Measurements from ENCODE around the gene CBFA2T3. TPM values are rescaled to one million over a fixed set of nuclear protein-coding genes. Genes with fewer than 3 reads are reported as not detected.

Gene CBFA2T3
- total RNA-seq, 1 experiment from 2014 or later = not detected

DNA sequence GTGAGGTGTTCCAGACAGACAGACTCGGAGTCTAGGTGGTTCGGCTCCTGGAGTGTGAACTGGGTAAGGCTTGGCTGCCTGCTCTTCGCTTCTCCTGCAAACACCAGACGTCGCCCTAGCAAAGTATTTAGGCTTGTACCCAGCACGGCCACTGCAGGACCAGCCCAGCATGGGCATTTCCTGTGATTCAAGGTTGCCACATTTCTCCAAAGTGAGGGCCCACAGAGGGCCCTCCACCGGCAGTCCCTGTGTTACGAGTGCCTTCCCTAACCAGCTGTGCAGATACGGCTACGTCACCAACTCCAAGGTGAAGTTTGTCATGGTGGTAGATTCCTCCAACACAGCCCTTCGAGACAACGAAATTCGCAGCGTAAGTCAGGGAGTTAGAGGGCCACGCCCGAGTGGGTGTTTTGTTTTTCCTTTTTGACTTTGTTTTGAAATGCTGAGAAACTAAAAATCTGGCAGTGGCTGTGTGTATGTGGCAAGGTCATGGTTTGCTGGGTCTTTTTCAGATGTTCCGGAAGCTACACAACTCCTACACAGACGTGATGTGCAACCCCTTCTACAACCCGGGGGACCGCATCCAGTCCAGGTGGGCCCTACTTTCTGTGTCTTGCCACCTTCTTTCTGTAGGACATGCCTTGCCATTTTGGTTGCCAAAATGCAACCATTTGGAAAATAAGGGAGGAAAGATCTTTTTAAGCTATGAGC, 117.5 kb downstream of the CBFA2T3 start:
- DNase-seq (ENCODE audit: low spot score) = no peak

GRCh38 chr16:88857728-88858339, 119.2 kb downstream of the CBFA2T3 start:
- peak; percentile 72 for DNase-seq (ENCODE audit: low spot score)

- peak; percentile 93 for DNase-seq (ENCODE audit: low spot score)
Measured at GRCh38 chr16:88856828-88857727, 119.9 kb downstream of the CBFA2T3 start, which contains the start of the genes GALNS and TRAPPC2L. Gene GALNS (minus strand): TSS chr16:88856947. CDS start chr16:88856877, 70 bp downstream. Gene TRAPPC2L (plus strand): TSS chr16:88857127. CDS start chr16:88857151, 24 bp downstream.

DNA sequence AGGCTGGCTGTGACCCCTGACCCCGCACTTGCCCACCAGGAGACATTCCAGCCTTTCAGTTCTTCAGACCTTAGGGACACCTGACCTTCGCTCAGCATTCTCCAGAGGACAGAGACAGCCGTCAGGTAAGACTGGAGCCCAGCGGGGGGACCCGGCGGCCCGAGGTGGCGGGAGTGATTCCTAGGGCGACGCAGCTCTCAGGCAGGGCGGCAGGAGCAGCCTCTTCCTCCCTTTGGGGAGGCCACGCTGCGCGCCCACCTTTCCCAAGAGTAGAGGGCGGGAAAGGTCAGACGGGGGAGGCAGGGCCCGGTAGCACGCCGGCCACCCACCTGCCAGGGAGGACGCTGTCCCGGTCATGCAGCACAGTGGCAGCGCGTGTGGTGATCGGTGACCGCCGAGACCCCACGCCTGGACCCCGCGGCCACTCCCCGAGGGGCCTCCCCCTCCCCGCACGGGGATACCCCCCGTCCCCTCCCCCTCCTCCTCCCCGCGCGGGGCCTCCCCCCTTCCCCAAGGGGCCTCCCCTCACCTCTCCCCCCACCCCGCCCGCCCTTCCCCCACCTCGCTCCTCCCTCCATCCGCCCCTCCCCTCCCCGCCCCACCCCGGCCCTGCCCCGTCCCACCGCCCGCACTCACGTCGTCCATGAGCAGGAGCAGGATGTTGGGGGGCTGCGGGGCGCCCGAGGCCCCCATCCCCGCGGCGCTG, 120.7 kb downstream of the CBFA2T3 start:
- no peak for DNase-seq (ENCODE audit: low spot score)

DNA sequence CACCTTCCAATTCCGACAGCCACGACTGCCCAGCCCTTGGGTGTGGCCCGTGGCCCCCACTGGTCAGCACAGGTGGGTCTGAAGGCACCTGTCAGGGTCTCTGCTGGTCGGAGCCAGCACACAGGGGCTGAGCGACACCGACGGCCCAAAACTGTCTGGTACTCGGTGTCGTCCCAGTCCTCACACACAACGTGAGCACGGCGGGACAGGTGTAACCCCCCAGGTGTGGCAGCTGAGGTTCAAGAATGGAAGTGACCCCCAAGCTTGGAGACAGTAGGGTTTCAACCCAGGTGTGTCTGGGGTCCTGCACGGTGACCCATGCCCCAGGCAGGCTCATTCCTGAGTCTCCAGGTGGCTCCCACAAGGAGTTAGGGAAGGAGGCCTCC, 121.3 kb downstream of the CBFA2T3 start:
- no peak for DNase-seq (ENCODE audit: low spot score)

GRCh38 chr16:88855176-88855575, 121.8 kb downstream of the CBFA2T3 start:
- DNase-seq (ENCODE audit: low spot score) = no peak

GRCh38 chr16:88854306-88855111, 122.5 kb downstream of the CBFA2T3 start:
- DNase-seq (ENCODE audit: low spot score) = no peak

GRCh38 chr16:88853325-88853941, 123.6 kb downstream of the CBFA2T3 start:
- DNase-seq (ENCODE audit: low spot score) = no peak

- no peak for DNase-seq (ENCODE audit: low spot score)
Measured at GRCh38 chr16:88851616-88852015, 125.4 kb downstream of the CBFA2T3 start.

GRCh38 chr16:88850531-88851199, 126.3 kb downstream of the CBFA2T3 start:
- DNase-seq (ENCODE audit: low spot score) = no peak

DNA sequence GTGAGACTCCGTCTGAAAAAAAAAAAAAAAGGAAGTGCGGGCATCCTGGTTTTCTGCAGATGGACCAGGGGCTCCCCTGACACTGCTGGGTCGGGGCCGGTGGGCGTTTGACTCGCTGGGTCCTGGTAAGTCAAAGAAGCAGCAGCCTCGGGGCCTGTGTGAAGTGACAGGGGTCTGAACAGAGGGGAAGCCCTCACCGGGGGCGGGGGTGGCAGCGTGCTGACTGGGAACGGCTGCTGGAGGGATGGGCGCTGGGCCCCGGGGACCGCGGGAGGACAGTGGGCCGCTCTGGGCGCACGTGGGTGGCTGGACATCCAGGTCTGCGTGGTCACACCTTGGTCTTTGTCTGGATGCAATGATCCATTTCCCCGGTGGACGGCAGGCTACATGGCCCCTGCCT, 128.4 kb downstream of the CBFA2T3 start:
- no peak for DNase-seq (ENCODE audit: low spot score)

DNA sequence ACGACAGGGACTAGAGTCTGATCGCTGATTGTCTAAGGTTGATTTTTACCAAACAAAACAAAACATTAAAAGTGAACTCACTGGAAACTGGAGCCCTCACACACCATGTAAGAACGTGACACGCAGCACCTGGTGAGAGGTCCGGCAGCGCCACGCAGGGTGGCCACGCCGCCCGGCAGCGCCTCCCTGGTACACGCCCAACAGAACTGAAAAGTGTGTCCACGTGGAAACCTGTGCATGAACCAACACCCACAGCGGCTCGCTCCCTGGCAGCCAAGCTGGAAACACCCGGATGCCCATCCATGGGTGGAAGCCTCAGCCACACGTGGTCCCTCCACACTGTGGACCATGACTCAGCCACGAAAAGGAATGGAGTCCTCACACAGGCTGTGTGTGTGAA, 129.4 kb downstream of the CBFA2T3 start:
- DNase-seq (ENCODE audit: low spot score) = no peak

- no peak for DNase-seq (ENCODE audit: low spot score)
Measured at GRCh38 chr16:88846088-88846487, 130.9 kb downstream of the CBFA2T3 start.

DNA sequence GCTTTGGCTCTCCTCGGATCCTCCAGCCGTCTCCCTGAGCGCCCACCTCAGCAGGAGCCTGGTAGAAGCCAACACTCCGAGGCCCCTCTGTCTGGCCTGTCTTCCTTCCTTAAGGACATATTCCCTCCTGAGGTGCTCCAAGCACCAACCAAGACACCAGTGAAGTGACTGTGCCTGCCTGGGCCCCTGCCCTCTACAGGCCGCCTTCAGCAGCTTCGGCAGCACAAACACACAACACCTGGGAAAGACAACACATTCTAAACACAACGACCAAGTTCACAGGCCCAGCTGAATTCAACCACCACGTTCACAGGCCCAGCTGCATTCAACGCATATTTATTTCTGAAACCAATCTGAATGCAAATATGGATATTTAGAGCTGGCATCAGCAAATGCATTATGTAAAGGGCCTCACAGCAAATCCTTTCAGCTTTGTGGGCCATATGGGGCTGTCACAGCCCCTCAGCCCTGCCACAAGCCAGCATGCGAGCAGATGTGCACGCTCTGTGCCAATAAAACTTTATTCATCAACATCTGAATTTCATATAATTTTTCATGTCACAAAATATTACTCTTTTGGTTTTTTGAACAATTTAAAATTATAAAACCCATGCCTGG, 132.5 kb downstream of the CBFA2T3 start:
- no peak for DNase-seq (ENCODE audit: low spot score)

DNA sequence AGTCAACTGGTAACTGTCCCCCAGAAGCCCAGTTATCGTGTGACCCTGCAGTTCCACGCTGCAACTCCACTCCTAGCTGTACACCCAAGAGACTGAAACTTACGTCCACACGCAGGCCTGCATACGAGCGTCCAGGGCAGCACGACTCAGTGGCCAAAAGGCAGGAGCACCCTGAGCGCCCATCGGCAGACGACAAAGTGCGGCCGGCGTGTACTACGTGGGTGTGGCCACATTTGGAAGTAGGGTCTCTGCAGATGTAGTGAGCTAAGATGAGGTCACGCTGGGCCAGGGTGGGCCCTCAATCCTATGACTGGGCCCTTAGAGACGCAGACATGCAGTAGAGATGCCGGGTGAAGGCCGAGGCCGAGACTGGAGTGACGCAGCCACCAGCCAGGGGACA, 133.8 kb downstream of the CBFA2T3 start:
- no peak for DNase-seq (ENCODE audit: low spot score)

DNA sequence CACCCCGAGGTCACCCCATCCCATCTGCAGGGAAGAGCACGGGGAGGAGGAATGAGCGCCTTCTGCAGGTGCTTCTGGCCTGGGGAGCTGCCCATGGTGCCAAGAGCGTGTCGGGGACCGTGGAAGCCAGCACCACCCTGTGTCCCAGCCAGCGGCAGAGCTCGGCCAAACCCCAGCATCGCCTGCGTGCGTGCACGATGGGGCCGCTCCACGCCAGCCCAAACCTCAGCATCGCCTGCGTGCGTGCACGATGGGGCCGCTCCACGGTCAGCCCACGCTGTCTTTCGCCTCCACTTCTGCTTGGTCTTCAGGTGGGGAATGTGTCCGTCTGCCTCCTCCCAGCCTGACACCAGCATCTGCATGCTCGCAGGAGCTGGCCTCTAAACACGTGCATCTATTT, 134.2 kb downstream of the CBFA2T3 start:
- DNase-seq (ENCODE audit: low spot score) = no peak

GRCh38 chr16:88842308-88842756, 134.7 kb downstream of the CBFA2T3 start:
- no peak for DNase-seq (ENCODE audit: low spot score)

- DNase-seq (ENCODE audit: low spot score) = no peak
Measured at GRCh38 chr16:88841521-88842307, 135.3 kb downstream of the CBFA2T3 start.
